ENCODE measurements around the gene CD200R1L.
A peak's percentile ranks its signal among the peaks of the same experiment; 100 is the strongest.

The CD200R1L gene

DNA sequence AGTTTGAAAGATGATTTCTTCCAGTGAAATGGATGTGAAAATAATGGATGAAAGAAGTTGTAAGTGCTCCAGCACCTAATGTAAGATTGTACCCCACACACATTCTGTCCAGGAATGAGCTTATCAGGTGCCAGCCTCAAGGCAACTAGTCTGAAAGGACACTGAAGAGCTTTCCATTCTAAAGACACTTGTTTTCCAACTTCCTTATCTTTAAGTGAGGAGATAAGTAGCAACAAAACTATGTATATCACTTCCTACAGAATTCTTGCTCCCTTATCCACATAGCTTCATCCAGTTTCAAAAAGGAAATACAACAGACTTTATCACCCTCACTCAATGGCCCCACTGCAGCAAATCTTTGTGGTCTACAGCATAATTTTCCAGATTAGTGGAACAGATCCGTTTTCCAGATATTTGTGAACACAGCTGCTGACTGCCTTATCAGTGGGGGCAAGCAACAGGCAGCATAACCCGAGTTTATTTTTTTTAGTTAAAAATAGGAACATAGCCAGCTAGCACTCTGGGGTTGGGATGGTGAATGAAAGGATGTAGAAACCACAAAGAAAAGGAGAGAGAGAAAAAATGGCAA lies 60.6 kb downstream of the CD200R1L start:
- DNase-seq = no peak

DNA sequence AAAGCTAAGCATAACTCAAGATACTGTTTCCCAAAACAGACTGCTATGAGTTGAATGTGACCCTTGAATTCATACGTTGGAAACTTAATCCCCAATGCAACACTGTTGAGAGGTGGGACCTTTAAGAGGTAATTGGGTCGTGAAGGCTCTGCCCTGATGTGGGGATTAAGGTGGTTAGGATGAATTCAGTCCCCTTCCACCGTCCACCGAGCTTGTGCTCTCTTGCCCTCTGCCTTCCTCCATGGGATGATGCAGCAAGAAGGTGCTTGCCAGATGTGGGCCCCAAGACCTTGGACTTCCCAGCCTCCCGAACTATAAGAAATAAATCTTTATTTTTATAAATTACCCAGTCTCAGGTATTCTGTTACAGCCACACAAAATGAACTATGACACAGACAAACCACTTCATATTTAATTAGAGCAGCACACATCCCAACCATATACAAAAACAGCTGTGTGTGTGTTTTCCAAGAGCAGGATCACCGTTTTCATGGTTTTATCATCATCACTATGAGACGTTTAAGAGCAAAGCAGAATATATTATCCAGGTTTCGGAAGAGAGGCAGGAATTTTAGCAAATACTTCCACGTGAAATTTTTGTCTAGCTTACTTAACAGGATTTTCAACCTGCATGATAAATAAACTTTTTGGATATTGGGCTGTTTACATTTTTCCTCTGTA lies 61.2 kb downstream of the CD200R1L start:
- DNase-seq = no peak

DNA sequence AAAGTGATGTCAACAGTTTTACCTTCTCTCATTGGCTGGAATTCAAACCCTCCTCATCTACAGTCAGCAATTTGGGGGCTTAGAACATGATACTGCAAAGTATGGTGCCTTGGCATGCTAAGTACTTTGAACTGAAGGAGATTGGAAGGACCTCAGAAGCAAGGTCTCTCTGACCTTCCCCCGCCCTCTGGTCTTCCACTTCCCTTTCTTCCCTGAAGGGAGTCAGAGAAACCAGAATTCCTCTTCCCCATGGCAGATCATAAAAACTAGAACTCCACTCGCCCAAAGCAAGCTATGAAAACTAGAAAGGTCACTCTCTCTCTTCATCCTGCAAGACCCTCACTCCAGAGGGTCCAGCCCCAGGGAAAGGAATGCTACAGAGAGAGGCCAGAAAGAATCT lies 64.2 kb downstream of the CD200R1L start:
- no peak for DNase-seq

DNA sequence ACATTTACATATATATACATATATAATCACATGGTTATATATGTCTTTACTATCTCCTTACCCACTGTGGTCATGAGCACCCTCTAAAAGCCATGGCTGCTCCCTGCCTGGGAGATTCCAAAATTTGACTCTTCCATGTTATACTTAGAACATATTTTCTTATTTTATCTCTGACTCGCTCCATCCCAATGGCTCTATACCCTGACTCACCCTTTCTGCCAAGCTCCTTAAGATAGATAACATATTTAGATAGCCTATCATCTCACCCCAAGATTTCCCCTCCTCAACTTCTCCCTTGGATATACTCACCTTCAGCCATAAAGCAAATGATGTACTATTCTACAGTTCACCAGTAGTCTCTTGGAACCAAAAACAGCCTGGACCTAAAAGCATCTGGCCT lies 65.1 kb downstream of the CD200R1L start:
- no peak for DNase-seq

DNA sequence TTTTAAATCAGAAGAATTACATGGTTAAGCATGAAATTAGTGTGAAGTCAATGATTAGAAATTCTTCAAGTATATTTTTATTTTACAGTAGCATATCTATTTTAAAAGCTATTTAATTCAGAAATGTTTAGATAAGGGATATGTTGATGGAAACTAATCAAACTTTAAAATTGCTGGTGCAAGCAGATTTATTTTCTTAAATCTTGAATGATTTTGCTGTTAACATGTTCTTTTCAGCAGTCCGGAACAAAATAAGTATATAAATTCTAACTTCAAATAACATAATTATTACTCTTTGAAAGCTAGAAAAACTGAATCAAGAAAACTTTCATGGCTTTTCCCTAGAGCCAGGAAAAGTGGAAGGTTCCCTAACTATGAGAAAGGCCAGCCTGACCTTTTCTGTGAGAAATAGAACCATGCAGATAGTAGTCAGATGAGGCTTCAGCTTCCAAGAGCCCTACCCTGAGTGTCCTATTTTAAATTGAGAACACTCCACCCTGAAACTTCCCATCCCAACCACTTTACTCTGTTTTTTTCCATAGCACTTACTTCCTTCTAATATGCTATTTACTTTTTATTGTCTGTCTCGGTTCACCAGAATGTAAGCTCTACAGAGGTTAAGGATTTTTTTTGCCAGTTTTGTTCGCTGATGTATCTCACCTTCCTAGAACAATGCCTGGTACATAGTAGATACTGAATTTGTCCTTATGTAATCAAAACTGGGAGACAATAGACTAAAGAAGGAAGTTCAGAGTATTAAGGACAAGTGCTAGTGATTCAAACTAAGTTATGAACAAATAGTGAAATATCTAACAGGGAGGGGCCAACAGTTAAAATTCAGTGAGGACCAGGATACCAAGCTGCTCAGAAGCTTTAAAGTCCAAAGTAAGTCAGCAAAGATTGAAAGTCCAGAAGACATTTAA lies 66.8 kb downstream of the CD200R1L start:
- no peak for DNase-seq

DNA sequence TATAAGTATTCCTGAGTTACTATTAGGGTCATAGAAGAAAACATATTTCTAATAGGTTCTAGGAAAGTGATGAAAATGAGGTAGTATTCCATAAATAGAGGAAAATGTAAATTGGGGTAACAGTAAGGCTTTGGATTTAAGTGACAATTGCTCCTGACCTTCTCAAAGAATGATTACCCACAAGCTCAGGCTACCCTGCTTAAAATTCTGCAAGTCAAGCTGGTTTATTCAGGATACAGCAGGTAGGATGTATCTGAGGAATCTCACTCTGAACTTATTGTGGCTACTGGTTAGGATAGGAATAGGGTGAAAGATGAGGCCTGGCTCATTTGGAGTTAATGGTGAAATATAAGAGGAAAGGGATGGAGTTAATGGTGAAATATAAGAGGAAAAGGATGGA lies 67.7 kb downstream of the CD200R1L start:
- no peak for DNase-seq

DNA sequence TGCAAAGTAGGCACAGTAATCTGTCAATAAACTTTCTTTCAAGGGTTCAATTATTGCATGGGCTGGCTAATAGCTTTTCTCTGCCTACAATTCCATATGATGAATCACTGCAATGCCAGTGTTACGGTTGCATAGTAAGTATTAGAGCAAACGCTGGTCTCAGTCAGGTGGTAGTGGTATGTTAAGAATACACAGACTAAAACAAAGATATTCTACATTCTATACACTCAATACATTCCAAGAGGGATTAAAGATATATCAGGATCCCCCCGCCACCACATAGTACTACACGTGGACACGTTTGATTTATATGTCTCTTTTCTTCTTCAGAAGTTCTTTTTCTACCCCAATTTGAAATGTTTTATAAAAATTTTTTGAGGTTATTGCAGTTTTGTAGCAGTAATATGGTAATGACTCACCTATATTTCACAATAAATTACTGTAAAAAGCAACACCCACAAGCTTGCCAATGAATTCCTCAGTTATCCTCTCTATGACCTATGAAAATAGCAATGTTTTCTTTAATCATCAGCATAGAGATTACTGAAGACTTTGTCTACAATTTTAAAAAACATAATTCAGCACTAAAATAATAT lies 68.2 kb downstream of the CD200R1L start:
- DNase-seq = no peak

DNA sequence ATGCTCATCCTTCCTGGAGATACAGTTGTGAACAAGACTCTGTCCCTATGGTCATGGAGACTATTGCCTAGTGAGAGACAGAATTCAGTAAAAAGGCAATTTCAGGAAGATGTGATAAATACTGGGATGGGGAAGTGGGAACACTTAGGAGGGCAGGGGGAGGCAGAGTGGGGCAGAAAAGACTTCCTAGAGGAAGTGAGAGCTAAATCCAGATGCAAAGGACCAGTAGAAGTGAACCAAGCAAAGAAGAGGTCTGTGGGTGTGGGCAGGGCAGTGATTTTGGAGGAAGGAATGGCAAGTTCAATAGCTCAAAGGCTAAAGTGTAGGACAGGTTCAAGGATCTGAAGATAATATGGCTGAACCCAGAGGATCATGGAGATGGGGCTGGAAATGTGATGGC lies 68.9 kb downstream of the CD200R1L start:
- no peak for DNase-seq

DNA sequence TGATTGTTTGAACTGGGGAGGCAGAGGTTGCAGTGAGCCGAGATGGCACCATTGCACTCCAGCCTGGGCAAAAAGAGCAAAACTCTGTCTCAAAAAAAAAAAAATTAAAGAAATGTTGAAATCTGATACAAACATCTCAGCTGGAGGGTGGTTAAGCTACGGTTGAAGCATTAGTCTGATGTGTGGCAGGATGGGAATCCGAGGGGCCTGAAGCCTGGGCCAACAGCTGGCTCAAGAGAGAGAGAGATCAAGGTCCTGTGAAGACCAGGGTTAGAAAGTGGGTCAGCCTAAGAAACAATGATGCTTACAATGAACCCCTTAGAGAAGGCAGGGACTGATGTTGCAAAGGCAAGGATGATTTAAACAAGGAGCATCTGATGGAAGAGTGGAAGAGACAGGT lies 69.8 kb downstream of the CD200R1L start:
- no peak for DNase-seq

DNA sequence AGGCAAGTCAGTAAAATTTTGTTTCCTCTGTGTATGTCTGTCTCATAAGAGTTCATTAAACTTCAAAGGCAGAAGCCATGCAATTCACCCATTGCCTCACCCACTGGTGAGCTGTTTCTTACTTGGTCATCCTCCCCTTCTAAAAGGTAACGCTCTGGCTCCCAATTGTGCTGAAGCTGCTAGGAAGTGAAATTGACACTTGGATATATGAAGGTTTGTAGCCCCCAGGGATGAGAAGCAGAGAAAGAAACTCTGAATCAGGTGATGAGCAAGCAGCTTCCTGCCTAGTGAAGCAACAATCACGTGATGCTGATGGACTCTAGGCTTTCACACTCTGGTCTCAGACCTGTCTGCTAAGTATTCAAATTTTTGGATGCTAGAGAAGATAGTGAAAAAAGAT lies 70.7 kb downstream of the CD200R1L start:
- DNase-seq = no peak

DNA sequence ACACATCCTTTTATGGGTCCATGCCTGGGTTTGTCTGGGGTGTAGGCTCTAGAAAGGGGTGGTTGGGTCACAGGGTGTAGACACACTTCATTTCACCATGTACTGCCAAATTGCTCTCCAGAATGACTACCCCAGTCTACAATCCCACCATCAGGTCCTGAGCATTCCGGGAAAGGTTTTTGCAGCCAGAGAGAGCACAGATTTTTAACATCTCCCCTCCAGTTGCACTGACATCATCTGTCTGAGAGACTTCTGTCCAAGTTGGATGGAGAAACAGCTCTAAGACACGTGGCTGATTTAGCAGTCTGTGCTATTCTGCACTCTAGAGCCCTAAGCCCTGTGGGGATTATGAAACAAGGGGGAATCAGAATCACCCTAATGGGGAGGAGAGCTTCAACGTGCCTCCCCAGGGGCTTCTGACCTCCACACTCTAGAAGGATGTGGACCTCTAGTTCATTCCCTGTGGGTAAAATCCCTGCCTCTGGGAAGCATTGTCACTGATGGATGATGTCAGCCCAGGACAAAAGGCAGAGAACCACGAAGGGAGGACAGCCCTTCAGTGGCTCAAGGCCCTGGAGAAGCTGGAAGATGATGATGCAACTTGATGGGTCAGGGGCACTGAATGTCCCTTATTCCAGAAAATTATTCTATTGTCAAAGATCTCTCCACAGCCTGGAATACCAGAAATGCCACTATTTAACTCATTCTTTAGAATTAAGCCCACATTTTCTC lies 71.5 kb downstream of the CD200R1L start:
- DNase-seq = no peak

DNA sequence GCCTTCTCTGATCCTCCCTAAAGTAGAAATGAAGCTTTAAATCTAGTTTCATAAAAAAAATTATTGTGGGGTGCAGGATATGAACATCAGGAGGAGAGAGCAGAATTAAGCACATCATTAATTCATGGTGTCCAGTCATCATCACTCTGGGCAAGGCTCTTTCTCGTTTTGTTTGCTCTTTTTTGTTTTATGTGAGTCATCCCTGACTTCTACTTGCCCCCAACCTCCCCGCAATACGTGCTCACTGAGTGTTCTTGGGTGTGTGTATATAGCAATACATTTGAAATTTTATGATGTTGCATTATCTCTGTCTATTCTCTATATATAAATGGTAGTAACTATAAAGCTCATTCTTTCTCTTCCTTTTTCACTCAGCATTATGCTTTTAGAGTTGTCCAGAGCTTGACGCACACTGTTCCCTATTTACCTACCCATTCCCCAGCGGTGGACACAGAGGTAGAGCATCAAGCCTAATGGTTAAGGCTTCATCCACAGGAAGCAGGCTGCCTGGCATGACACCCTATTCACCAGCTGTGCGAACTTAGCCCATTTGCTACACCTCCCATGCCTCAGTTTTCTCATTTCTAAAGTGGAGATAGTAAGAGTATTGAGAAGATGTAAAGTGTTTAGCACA lies 72.3 kb downstream of the CD200R1L start:
- no peak for DNase-seq

DNA sequence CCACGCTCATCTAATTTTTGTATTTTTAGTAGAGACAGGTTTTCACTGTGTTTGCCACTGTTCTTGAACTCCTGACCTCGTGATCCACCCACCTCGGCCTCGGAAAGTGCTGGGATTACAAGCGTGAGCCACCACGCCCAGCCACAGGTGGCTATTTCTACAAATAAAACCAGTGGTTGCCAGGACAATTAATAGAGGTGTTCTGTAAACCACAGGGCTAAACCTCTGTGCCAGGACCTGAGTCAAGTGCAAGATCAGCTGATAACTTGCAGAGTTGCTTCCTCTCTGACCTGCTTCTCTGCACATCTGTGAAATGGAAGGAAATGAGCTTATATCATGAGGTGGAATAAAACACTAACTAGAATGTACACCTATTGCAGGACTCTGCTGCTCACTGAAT lies 72.8 kb downstream of the CD200R1L start:
- DNase-seq = peak in 1 of 2 experiments; percentile 23

DNA sequence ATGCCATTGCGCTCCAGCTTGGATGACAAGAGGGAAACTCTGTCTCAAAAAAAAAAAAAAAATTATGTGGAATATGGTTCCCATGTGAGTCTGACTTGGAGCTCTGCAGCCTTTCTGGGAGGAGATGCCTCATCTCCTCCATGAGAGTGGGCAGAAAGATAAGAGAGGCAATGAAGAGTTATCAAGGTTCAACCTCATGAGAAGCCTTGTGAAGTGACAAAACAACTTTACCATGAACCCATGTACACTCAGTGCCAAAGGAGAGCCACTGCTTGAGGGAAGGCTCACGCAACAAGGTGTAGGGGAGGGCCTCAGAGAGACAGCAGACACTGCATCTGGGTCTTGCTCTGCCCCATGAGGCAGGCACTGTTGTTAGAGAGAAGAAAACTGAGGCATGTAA lies 75.7 kb downstream of the CD200R1L start:
- DNase-seq = no peak

DNA sequence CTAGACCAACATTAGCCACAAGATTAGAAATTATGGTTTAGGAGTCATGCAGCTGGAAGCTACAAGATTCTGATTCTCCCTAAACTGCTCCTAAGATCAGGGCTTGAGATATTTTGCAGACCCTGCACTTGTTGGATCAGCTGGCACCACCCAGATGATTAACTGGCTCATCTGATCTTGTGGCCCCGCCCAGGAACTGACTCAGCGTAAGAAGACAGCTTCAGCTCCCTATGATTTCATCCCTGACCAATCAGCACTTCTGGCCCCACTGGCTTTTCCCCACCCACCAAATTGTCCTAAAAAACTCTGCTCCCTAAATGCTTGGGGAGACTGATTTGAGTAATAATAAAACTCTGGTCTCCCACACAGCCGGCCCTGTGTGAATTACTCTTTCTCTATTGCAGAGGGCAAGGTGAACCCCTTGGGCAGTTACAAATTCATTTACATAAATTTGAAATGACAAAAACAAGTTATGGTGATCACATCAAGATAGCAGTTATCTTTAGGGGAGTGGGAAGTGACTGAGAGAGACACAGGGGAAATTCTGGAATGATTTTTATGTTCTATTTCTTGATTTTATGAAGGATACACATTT lies 76.5 kb downstream of the CD200R1L start:
- no peak for DNase-seq

DNA sequence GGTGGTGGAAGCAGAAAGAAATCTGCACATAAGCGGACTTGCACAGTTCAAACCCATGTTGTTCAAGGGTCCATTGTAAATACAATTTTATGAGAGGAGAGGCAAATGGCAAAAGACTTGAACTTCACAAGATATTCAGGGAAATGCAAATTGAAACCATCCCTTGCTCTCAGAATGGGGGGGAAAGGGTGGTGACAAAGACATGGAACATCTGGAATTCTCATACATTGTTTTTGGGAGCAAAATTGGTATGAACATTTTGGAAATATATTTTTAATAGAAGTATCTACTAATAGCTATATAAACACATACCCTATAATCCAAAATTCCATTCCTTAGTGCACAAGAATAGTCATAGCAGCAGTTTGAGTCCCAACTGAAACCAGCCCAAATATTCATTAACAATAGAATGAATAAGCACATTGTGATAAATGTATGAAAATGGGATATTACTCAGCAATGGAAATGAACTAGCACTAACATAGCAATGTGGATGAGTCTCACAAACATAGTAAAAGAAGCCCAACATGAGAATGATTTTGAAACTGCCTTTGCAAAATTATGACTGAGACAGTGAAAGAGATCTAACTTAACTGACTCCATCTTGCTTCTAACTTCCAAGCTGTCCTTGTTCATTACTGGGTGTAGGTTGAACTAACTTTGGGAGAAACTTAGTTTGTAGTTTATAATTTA lies 77.2 kb downstream of the CD200R1L start:
- DNase-seq = no peak

DNA sequence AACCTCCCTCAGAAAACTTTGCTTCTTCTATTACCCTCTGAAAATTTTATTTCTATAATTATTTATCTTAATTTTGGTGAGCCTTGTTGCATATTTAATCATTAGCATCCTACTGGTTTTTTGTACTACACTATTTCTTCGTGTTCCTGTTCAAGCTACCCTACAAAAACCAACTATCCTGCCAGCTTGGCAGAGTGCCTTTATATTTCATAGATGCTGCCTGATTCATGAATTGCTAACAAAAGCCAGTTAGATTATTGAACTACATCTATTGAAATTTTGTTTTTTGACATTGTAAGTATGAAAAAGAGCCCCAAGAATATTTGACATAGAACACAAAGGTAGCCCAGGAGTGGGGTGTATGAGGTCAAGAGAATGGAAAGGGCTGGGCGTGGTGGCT lies 78.9 kb downstream of the CD200R1L start:
- DNase-seq = no peak

DNA sequence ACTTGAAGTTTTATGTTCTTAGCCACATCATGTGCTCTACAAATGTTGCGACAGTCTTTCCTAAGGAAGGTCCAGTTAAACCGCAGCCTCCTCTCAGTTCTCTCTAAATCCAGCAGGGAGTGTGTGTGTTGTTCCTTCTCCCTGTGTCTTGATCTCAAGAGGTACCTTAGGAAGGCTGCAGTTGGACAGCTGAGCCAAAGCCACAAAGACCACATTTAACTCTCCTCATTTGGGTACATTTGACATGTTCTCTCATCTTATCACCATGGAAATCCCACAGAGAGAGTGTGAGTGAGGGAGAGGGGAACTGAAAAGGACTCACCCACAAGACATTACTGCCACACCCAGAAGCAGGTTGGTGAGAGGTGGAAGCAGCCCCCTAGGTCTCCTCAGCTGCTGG lies 79.5 kb downstream of the CD200R1L start:
- no peak for DNase-seq

Data from NCI-H2081 (cell line).